OCI-M2 (cell line): ENCODE measurements around the gene GDPD4.

Experiments used
- DNase-seq: peaks from one replicate; lab custom pipeline; 2025; ENCODE audit not compliant: unreplicated experiment; lab: John Stamatoyannopoulos, UW

GDPD4 gene

DNA sequence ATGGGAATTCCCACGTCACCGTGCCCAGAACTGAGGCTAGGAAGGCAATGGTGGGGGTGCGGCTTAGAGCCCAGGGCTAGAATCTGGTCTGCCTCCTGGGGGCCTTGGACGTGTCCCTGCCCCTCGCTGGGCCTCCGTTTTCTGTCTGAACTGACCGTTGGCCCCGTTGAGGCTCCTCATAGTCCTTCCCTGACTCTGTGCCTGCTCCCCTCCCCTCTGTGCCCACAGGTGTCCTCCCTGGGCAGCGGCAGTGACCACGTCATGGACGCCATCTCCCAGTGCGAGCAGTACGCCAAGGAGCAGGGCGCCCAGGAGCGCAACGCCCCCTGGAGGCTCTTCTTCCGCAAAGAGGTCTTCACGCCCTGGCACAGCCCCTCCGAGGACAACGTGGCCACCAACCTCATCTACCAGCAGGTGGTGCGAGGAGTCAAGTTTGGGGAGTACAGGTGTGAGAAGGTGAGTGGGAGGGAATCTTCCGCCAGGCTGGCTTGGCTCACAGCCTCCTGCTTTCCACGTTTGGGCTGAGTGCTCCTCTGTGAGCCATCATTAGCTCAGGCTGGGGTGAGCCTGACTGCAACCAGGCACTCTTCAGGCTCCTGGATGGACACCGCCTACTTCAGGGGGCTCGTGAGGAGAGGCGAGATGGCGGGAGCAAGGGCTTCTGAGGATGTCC is 109.5 kb downstream of the GDPD4 start:
- no peak for DNase-seq

DNA sequence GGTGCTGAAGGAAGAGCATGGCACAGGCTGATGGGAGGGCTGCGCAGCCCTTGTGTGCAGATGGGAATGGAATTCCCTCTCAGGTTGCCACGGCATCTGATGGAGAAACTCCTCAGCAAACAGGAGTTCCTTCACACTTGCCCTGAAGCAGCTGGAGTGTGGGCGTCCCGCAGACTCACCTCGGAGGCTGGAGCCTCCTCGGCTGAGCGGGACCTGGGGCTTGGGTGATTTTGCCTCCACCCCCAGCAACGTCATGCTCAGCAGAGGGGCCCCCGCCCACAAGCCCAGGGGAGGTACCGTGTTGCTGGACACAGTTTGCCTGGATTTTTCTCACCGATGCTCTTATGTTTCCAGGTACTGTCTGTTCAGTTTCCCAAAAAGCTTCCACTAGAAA is 110.1 kb downstream of the GDPD4 start:
- no peak for DNase-seq

DNA sequence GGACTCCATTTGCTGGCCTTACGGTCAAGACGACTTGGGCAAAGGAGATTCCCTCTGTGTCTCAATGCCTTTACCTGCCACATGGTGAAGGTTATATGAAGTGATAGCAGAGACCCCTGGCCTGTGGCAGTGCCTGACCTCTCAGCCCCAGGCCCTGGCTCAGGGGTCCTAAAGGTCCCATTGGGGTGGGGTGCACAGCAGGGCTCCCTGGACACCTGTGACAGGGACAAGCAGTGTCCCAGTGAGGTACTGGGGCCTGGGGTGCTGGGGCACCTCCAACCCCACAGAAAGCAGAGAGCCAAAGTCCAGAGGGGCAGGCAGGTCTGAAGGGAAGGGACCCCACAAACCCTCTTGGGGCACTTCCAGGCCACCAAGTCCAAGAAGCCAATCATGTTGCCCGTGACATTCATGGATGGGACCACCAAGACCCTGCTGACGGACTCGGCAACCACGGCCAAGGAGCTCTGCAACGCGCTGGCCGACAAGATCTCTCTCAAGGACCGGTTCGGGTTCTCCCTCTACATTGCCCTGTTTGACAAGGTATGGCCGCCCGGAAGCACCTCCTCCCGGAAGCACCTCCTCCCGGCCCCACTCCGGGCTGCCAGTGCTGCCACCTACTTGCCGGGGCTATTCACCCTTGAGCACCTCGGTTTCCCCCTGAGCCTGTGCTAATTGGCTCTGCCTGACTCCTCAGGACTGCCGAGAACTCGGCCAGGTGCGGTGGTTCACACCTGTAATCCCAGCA is 111.0 kb downstream of the GDPD4 start:
- DNase-seq = no peak

DNA sequence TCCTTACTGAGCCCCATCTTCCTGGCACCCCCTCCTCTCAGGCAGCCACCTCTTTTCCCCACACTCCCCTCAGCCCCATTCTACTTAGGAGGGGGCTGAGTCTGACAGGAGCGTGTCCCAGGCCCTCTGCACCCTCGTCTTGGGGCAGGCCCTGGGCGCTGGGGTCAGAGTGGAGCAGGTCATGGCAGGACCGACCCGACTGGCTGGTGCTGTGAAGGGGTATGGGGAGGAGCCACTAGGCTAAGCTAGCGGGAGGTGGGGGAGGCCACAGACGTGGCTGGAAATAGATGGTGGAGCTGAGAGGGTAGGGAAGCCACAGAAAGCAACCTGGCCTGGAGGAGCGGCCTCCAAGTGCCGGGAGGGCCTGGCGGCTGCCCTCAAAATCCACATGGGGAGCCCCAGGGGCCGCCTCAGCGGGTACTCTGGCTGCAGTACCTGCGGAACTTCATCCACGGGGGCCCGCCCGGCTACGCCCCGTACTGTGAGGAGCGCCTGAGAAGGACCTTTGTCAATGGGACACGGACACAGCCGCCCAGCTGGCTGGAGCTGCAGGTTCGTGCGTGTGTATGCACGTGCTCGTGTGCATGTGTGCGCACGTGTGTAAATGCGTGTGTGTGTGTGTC is 111.8 kb downstream of the GDPD4 start:
- DNase-seq = no peak

DNA sequence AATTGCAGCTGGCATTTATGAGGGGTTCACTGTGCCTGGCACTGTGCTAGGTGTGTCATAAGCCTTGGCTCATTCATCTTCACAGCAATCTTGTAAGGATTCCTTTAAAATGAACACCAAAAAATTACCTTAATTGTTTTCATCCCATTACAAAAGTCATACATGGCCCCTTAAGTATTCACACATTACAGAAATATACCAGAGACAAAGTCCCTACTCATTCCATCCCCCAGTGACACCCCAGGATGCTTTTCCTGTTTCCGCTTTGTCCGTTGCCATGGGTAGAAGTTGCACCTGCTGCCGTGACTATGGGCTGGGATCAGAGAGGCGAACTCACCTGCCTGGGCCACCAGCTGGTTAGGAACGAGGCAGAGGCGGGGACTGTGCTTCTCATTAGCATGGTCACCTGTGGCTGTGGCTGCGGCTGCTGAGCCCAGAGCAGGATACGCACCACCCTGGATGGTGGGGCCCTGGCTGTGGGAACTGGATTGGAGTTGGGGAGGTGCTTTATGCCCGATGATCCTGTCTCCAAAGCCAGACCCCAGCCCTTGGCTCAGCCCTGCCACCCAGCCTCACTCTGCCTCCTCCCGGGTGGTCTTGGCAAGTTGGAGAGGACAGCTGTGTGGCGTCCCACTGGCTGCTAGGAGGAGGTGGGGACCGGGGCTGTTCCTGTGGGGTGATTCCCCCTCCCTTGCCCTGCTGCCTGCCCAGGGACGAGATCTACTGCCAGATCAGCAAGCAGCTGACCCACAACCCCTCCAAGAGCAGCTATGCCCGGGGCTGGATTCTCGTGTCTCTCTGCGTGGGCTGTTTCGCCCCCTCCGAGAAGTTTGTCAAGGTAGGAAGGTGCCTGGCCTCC is 112.6 kb downstream of the GDPD4 start:
- no peak for DNase-seq

DNA sequence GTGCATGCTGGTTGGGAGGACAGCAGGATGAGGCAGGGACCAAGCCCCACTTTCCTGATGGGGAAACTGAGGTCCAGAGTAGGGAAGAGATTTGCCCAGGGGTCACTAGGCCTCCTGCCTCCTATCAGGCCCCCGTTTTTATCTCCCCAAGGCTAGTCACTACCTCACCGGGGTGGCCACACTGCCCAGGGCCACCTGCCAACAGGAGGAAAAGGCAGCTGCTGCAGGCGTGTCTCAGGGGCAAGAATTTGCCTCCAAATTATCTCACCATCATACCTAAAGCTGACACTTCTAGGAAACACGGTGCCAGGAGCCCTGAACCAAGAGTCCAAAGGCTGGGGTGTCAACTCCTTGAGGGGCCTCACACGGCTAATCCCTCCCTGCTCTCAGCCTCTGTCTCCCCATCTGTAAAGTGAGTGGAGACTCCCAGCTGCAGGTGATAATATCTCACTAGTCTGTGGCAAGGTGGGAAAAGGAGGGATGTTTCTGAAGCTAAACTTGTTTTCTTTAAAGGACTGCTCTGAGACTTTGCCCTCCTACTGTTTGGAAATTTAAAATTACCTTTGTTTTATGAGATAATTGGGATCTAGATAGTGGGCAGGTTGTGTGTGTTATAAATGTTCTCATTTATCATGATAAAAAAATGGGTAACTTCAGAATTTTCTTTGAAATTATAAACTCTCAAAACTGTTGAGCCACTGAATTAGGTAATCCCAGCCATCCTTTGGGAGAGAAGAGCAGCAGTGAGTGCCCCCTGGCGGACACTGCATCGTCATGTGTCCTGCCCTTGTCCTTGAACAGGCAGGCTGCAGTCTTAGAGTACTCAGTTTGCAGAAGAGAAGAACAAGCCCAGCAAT is 113.5 kb downstream of the GDPD4 start:
- peak; percentile 53 for DNase-seq

DNA sequence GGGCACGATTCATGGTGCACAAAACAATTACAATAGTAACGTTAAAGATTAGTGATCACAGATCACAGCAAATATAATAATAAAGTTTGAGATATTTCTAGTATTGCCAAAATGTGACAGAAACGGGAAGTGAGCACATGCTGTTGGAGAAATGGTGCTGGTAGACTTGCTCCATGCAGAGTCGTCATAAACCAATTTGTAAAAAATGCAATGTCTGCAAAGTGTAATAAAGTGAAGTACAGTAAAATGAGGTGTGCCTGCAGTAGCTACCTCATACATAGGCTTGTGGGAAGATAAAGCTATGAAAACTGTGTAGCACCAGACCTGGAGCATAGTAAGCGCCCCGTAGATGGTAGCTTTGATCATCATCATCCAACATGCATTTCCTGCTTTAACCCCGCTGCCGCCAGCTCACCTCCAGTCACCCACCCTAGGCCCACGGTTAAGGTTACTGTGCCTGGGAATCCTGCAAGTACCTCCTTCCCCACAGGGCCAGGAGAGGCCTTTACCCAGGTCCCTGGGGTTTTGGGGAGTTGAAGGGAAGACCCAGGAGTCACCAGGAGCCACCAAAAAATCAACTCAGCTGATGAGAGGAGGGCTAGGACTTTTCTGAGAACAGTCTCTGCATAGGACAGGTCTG is 114.3 kb downstream of the GDPD4 start:
- DNase-seq = no peak

DNA sequence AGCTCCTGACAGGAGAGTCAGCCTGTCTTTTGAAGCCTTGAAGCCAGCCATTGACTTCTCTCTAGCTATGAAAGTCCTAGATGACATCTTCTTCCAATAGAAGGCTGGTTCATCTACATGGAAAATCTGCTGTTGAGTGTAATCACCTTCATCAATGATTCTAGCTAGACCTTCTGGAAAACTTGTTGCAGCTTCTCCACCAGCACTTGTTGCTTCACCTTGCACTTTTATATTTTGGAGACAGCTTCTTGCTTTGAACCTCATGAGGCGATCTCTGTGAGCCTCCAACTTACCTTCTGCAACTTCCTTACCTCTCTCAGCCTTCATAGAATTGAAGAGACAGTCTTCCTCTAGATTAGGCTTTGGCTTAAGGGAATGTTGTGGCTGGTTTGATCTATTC is 115.2 kb downstream of the GDPD4 start:
- DNase-seq = no peak

DNA sequence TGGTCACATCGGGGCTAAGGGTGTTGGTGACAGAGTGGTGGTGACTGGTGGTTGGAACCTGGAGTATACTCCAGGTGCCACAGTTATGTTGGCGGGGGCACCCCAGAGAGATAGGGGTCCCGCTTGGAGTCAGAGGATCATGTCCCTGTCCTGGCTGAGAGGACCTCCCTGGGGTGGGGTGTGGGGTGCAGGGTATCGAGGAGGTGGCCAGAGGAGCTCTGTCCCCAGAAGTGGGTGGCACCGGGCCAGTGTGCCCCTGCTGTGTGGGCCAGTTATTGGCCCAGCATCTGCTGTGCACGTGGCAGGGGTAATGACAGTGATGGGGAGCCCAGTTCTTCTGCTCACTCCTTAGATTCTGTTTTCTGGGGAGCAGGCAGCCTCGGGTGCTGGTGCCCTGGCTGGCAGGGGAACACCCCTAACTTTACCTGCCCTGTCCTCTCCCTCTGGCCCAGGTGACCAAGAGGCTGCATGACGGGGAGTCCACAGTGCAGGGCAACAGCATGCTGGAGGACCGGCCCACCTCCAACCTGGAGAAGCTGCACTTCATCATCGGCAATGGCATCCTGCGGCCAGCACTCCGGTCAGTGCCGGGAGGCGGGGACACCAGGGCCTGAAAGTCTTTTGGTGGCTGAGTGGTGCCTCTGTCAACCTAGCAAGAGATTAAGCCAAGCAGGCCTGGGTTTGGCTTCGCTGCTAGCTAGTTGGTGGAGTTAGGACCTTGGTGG is 117.2 kb downstream of the GDPD4 start:
- no peak for DNase-seq

DNA sequence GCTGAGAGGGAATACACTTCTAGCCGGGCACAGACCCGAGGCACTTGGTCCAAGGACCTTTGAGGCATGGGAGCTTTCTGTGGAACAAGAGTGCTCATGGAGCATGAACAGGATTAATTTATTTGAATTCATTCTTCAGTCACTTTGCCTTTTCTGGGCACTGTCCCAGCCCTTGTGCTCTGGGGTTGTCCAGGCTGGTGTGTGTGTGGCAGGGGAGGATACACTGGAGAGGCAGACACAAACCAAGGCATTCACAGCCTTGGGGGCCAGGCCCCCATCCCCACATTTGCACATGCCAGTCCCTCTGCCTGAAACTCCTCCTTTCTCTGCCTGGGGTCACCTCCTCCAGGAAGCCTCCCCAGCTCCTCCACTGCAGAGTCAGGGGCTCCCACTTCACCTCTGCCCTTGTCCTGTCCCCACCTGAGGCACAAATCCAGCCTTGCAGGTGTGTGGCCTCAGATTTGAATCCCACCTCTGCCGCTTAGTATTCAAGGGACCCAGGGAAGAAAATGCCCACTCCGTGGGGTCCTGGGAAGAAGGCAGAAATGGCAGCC is 118.0 kb downstream of the GDPD4 start:
- DNase-seq = no peak

DNA sequence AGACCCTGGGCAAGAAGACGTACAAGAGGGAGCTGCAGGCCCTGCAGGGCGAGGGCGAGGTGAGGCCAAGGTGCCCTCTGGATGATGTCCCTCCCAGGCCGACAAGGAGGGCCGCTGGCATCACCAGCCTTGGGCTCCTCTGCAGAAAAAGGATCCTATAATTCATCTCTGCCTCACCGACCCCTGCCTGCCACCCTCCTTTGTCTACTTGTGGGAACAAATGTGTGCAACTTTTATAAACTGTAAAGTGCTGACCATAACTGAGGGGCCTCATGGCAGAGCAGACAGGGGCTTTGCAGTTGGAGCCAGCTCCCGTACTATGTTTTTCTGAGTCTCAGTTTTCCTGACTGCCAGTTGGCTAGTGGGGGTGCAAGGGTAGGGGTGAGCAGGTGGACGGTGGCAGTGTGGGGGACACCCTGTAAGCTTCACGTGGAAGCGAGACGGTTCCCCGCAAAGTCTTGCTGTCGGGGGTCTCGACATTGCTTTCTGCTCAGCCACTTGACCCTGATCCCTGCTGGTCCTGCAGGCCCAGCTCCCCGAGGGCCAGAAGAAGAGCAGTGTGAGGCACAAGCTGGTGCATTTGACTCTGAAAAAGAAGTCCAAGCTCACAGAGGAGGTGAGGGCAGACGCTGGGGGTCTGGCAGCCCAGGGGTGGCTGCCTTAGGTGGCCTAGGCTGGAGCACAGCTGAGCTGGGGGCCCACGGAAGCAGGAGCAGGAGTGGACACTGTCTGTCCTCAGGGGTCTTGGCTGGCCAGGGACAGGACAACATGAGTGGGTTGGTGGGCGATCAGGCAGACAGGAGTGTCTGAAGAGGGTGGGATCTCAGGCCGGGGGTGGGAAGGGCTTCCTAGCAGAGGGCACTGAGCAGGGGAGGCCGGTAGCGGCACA is 118.7 kb downstream of the GDPD4 start:
- DNase-seq = no peak

DNA sequence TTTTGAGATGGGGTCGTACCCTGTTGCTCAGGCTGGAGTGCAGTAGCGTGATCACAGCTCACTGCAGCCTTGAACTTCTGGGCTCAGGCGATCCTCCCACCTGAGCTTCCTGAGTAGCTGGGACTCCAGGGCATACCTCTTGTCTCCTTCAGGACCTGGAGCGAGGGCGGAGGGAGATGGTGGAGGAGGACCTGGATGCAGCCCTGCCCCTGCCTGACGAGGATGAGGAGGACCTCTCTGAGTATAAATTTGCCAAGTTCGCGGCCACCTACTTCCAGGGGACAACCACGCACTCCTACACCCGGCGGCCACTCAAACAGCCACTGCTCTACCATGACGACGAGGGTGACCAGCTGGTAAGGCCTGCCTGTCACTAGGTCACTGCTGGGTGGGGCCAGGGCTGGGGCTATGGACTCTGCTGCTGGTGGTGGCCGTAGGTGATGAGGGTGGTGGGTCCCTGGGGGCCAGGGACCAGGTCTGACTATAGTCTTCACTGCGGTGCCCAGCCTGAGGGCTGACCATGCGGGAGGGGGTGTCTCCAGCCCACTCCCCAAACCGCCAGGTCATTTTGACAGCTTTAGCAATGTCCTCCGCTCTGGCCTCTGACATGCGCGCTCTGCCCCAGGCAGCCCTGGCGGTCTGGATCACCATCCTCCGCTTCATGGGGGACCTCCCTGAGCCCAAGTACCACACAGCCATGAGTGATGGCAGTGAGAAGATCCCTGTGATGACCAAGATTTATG is 119.5 kb downstream of the GDPD4 start:
- no peak for DNase-seq

DNA sequence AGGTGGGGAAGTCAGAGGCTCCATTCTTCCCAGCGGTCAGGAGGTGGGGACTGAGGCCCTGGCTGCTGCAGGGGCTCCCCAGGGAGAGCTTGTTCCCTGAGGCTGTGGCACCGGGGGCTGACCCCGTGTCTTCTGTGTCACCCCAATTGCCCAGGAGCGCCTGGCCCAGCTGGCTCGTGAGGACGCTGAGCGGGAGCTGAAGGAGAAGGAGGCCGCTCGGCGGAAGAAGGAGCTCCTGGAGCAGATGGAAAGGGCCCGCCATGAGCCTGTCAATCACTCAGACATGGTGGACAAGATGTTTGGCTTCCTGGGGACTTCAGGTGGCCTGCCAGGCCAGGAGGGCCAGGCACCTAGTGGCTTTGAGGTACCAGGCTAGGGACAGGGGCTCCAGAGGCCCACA is 120.3 kb downstream of the GDPD4 start:
- DNase-seq = no peak

DNA sequence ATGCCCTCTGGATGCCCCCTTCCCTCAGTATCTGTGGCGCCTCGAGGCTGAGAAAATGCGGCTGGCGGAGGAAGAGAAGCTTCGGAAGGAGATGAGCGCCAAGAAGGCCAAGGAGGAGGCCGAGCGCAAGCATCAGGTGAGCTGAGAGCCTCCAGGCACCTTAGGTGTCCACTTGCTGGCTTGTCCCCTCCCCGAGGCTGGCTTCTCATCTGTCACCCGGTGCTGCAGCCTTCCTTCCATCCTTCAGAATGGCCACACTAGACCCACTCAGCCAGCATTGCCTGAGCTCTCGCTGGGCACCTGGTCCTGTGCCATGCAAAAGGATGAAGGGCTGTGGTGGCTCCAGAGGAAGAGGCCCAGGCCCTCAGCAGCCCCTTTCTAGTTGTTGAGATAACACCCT is 121.1 kb downstream of the GDPD4 start:
- DNase-seq = no peak

DNA sequence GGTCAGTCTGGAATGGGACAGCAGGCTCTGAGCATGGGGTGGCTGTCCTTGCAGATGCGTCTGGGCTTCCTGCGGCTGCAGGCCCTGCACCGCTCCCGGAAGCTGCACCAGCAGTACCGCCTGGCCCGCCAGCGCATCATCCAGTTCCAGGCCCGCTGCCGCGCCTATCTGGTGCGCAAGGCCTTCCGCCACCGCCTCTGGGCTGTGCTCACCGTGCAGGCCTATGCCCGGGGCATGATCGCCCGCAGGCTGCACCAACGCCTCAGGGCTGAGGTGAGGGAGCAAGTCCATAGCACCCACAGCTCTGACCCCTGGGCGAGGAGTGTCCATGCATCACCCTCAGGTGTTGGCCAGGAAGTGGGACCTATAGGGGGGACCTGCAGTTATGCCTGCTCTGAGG is 121.8 kb downstream of the GDPD4 start:
- DNase-seq = no peak

DNA sequence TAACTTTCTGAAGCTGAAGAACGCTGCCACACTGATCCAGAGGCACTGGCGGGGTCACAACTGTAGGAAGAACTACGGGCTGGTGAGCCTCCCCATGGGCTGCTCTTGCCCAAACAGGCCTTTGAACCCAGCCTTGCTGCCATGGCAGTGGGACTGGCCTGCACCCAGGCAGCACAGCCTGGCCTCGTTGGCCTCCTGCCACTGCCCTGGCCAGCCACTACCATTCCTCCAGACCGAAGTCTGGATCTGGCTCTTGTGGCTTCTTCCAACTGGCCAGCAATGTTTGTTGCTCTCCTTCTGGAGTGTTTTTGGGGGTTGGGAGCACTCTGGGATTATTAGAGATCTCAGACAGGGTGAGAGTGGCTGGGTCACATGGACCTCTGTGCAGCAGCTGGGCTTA is 122.4 kb downstream of the GDPD4 start:
- no peak for DNase-seq

DNA sequence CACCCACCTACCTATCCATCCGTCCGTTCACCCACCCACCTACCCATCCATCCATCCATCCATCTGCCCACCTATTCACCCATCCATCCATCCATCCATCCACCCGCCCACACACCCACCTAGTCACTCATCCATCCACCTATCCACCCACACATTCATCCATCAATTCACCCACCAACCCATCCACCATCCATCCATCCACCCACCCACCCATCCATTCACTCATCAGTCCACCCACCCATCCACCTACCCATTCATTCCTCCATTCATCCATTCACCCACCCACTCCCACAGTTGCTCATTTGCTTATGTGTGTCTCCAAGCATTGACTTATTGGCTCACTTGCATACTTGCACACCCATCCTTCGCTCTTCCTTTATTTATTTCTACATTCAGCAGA is 123.3 kb downstream of the GDPD4 start:
- no peak for DNase-seq
